HG02642 (cell line): ENCODE results near the gene ALLC.
"Not testable (repeated sequence)": the region's sequence is repeated elsewhere in the genome, so short reads cannot be mapped to it uniquely, and the experiment has no call there.

Source experiments
- ATAC-seq: cut with Tn5 transposase; IDR thresholded peaks from one replicate; pipeline ENCODE4 v1.9.1; 2021; ENCODE audit warnings: mild to moderate bottlenecking; ENCODE audit not compliant: unreplicated experiment, poor library complexity

The ALLC gene

DNA sequence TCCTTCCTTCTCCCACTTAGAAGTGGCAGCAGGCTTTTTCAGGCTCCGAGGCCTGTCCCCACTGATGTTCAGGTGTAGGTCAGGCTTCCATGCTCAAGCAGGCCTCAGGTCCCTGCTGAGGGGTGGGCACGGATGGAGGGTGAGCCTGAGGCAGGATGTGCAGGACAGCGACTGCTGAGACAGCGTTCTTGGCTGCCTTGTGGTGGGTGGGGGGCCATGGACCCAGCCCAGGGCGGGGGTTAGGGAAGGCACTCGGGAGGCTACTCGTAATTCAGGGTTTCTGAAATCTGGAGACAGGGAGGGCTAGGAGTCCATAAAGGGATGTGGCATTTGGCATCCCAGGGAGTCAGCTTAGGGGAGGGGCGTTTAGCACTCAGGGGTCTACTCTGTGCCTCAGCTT lies 32.8 kb upstream of the ALLC start:
- no peak for ATAC-seq

DNA sequence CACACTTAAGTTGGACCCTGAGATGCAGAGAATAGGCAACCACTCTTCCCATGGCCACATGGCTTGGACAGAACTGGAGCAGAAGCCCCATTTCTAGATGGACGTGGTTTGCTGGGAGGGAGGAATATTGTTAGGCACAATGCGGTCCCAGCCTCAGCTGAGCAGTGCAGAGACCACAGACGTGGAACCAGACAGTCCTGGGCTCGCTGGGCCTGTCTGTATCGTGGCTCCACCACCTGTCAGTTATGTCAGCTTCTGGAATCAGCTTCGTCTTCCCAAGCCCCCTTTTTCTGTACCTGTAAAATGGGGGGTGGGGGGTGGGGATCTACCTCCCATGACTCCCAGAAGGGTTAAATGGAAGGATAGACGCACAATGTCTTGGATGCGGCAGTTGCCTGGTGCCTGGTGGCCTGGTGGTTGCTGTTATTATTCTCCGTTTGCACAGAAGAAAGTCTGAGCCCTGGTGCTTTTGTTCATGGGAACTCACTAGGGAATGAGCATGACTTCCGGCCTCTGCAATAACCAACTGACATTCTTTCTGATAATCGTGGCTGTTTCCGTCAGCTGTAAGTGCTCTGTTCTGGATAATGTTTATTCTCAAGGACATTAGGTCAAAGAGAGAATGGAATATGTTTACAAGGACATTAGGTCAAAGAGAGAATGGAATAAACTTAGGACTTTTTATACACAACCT lies 31.7 kb upstream of the ALLC start:
- ATAC-seq: no peak

DNA sequence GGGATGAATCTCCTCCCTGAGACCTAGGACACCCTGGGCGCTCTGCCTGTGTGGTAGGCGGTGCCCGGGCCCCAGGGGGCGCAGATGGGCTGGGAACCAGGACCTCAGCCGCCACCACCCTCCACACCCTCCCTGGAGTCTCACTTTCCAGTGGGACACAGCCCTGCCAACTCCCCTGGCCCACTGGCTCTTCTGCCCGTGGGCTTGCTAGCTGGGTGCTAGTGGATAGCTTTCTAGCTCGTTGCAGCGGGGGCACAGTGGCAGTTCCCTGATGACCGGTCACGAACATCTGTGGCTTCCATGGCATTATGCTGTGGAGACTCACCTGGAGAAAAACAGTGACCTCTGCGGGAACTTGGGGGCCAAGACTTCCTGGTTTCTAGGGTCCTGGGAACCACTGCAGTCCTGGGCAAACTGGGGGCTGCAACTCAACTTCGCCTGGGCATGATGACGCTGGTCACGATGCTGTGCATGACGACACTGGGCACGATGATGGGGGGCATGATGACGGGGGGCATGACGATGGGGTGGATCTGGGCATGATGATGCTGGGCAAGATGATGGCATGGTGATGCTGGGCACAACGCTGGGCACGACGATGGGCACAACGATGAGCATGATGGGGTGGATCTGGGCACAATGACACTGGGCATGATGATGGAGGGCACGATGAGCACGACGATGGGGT lies 31.0 kb upstream of the ALLC start:
- ATAC-seq: no peak

- ATAC-seq: no peak
Observed at GRCh38 chr2:3627500-3628100, 30.4 kb upstream of the ALLC start.

- no peak for ATAC-seq
Observed at GRCh38 chr2:3628241-3628679, 29.7 kb upstream of the ALLC start.

DNA sequence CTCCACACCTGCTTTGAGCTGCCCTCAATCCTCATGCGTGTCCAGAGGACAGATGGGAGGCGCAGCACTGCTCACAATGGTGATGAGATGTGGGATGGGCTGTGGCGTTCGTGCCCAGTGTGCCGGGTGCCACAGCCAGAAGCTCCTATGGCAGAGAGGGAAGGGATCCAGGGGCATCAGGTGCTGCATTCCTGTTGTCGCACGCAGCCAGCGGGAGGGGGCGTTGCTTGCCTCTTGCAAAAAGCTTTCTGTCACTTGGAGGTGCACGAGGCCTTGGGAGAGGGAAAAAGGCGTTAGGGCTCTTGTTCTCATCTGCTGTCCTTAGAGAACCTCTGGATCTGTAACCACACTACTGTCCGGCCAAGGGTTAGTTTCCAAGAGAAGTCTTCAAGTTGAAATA lies 29.2 kb upstream of the ALLC start:
- no peak for ATAC-seq

DNA sequence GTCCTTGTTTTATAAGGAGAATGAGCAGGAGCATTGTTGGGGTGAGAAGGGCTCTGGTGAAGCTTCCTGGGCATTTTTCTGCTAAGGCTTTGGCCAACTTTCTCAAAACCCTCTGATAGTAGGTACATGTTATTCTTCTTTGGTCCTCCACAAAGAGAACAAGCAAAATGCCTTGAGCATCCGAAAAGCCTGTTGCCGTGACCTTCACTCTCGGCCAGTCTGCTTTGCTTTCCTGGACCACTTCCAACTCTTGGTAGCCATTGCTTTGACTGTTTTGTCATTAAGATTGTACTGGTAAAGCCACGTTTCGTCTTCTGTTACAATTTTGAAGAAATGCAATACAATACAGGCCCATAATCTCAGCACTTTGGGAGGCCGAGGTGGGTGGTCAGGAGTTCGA lies 27.4 kb upstream of the ALLC start:
- no peak for ATAC-seq

- no peak for ATAC-seq
Observed at GRCh38 chr2:3631161-3631850, 26.7 kb upstream of the ALLC start.

DNA sequence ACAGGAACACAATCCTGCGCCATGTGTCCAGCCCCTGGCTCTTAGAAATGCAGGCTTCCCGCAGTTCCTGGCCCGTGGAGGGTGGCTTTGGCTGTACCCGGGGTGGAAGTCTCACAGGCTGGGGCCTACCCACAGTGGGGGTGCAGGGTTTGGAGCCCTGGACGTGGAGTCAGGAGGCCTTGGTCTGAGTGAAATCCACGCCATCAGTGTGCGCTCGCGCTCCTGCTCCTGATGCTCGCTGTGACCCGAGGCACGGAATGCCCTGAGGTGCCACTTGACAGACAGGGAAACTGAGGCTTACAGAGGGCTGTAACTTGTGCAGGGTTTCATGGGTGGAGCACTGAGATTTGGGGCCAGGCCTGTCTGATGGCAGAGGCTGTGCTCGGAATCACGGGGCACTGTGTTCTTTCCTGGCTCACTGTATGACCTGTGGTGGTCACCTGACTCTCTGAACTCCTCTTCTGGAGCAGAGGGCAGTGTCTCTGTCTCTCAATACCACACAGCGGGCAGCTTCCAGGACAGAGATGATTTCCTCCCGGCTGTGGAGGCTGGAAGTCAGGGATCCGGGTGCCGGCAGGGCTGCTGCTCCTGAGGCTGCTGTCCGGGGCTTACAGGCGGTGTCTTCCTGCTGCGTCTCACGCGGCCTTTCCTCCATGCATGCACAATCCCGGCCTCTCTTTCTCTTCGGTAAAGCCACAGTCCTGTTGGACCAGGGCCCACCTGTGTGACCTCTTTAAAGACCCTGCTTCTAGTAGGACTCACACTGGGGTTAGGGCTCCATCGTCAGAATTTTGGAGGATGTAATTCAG lies 25.9 kb upstream of the ALLC start:
- ATAC-seq: no peak

DNA sequence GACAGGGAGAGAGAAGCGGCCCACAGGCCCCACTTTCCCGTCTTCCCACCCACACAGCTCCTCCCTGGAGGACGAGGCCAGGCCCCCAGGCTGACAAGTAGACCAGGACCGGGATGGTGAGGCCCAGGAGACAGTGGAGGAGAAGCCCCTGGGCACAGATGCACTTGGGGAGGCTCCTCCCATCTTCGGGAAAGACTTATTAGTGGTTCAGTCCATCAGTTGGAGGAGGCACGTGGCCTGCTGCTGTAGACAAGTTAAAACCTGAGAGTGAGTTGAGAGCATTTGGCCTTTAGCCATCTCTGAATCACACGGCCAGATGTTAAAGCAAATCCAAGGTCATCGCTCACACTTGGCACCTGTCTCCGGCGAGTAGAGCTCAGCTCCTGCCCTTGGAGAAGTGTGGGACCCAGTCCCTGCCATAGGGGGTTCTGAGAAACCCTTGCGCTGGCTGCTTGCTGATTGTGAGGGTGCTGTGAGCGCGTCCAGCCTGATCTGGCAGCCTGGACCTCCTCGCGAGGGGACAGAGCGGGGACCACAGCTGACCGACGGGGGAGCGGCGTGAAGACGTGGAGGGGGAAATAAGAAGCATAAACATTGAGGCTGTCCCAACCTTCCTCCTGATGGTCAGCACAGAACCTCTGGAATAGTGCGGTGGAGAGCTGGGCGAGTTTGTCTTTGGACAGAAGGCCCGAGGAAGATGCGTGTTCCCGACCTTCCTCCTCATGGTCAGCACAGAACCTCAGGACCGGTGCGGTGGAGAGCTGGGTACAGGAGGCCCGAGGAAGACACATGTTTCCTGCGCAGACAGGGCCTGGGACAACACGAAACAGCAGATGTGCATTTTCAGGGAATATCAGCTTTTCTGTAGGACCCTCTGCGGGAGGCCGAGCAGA lies 24.7 kb upstream of the ALLC start:
- no peak for ATAC-seq

DNA sequence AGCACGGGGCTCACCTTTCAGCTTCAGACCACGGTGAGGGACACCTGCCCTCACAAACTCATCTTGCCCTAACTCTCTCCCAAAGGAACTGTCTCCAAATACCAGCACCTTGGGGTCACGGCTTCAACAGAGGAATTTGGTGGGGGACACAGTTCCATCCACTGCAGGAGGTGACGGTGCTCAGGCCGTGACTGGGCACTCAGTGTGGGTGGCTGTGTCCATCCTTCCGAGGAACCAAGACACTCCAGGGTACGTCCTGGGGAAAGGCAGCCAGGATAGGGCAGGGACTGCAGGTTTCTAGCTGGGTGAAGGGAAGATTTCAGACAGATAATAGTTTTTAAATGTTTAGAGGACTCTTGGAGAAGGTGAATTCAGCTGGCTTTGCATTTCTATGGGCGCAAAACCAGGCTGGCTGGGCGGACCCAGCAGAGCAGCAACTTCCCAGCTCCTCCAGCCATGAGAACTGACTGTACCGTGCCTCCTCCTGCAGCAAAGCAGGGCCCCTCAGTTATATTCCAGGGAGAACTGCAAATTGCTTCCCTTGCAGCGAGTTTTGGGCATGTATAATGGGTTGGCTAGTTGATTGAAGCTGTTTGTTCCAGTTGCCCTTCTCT lies 23.9 kb upstream of the ALLC start:
- ATAC-seq: no peak

DNA sequence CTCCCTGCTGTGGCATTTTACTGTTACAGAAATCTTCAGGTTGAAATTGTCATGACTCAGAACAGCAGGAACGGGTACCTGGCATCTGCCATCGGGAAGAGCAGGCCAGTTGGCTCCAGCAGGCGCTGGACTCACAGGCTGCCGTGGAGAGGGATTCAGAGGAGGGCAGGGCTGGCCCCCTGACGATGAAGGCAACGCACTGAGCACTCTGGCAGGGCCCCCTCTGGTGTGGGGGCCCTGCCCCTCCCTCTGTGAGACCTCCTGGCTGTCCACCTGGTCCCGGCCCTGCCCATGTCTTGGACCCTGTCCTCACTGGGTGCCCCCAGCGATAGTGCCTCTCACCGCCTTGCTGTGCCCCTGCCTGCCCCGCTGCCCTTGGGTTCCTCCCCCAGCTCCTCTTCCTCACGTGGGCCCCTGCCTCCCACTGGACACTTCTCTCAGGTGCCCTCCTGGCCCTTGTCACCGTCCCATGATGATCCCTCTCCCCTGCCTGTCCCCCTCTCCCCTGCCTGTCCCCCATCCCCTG lies 23.3 kb upstream of the ALLC start:
- ATAC-seq: no peak

DNA sequence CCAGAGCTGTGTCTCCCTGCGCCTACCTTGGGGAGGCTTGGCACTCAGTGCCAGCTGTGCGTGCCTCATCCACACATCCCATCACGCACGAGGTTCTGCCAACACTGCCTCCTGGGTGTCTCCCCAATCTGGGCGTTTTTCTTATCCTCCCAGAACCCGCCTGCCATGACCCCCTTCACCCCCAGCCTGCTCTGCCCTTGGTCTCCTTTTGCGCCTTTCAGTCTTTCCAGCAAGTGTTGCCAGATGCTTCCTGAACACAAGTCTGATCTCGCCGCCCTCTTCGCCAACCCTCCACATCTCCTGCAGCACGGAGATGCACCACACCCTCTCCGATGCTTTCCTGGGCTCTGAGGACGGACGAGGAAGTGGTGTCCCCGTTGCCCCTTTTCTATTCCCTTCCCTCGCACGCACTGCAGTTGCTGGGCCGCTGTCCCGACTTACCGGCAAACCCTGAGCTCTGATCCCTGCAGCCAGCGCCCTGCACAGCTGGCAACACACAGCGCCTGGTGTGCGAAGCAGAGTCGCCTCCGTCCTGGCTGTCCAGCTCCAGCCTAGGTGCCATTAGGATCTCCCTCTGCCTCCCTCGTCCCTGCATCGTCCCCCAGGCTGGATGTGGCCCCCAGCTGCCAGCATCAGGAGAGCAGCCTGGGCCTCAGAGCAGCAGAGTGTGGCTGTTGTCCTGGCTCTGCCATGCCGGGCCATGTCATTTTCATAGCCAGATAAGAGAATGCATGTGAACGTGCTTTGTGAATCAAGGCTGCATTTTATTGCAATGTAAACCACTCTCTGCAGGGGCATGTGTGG lies 22.6 kb upstream of the ALLC start:
- ATAC-seq: no peak

DNA sequence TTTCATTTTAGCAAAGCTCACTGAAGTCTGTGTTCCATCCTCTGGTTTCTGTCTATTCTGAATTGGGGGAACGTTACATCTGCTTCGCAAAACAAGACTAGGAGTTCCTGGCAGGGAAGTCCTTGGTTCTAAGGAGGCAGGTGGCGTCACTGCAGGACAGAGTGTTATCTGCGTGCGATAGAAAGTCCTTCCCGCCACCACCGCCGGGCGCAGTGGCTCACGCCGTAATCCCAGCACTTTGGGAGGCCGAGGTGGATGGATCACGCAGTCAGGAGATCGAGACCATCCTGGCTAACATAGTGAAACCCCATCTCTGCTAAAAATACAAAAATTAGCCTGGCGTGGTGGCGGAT lies 22.0 kb upstream of the ALLC start:
- not testable (repeated sequence) for ATAC-seq

DNA sequence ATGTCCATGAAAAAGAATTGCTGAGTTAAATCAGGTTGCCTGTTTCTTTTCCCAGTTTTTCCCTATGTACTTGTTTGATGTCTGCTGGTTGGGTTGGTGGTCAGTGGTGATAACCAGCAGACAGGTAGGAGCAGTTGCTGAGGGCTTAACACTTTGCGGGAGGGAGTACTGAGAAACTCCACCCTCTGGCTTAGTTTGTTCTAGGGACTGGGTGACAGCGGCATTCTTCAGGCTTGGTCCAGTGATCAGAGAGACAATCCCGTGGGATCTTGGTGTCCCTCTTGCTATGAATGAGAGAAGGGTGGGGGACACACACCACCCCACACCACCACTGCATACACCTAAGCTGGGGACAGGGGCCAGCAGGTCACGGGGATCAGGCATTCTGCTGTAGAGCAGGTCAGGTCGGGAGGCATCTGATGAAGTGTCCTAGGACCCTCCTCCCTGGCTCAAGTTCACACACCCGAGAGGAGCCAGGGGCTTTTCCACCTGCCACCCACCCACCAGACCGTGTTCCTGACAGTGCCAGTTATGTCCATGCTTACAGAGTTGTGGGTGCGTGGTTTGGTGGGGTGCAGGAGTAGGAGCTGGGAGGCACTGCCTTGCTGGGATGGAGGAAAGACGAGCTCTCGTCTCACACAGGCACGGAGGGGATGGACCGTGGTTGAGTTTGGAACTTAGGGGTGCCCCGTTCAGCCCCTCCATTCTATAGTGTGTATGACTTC lies 21.3 kb upstream of the ALLC start:
- no peak for ATAC-seq

GRCh38 chr2:3637311-3637675 lies 20.7 kb upstream of the ALLC start:
- ATAC-seq: no peak

DNA sequence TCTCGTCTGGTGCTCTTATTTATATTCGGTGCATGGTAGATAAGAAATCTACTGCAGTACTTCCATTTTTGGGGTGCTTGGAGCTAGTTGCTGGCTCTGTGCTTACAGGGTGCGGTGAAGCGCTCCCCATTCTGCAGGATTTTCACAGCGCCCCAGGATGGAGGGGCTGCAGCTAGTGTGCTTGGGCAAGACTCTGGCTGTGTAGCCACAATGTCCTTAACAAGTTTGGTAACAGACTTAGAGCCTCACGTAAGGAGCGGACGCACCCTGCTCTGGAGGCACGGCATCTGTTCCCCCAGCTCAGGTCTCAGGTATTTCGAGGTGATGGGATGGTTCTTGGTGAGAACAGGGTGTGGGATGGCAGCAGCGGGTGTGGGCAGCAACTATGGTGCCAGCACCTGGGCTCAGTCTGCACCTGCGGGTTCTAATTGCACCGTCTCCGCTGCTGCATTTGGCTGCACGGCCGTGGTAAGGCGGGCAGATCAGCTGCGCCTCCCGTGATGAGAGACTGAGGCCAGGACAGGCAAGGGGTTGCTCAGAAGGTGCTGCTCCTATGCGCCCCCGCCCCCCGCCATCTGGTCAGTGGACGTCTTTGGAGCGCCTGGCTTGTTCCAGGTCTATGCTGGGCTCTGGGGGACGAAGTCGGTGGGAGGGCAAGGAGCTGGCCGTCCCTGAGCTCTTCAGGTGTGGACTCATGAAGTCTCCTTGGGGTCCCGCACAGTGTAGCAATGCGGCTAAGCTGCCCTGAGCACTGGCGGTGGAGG lies 20.1 kb upstream of the ALLC start:
- ATAC-seq: no peak
